WI38 (cell line): ENCODE data around the gene SPAG7.

Source experiments
- H3K4me3 ChIP-seq: 2 replicates; pipeline ENCODE4 v1.5.1; 2011; ENCODE audit warnings: low read depth, mild to moderate bottlenecking, control low read depth, low read length
- CTCF ChIP-seq: IDR thresholded peaks from 2 replicates; pipeline ENCODE4 v1.5.1; 2012; ENCODE audit warnings: low read depth, mild to moderate bottlenecking, control low read depth, low read length

SPAG7 gene

GRCh38 chr17:4939796-4940554, 27.6 kb downstream of the SPAG7 start, which contains the start of the genes RNF167 and SLC25A11:
Gene RNF167 (plus strand): TSS chr17:4940268. CDS start chr17:4940910, 642 bp downstream.
Gene SLC25A11 (minus strand): TSS chr17:4940046. CDS start chr17:4939910, 136 bp downstream.
- H3K4me3 ChIP-seq, result peak within 1 kb of the TSS; percentile 93
- TF ChIP-seq CTCF, result no peak

- TF ChIP-seq CTCF, result no peak
- peak overlapping the region; percentile 93 for H3K4me3 ChIP-seq
Measured at GRCh38 chr17:4939546-4939795, 28.1 kb downstream of the SPAG7 start.

GRCh38 chr17:4938688-4939545, 28.7 kb downstream of the SPAG7 start:
- no peak for TF ChIP-seq CTCF
- peak overlapping the region; percentile 93 for H3K4me3 ChIP-seq

GRCh38 chr17:4938069-4938491, 29.5 kb downstream of the SPAG7 start:
- H3K4me3 ChIP-seq, result no peak overlapping the region

GRCh38 chr17:4937553-4937952, 30.1 kb downstream of the SPAG7 start:
- TF ChIP-seq CTCF, result no peak
- H3K4me3 ChIP-seq, result no peak overlapping the region

More at GRCh38 chr17:4938069-4938491, 29.5 kb downstream of the SPAG7 start:
- TF ChIP-seq CTCF, result no peak

- H3K4me3 ChIP-seq, result no peak overlapping the region
- TF ChIP-seq CTCF, result no peak
Measured at GRCh38 chr17:4936436-4936835, 31.2 kb downstream of the SPAG7 start.

- no peak overlapping the region for H3K4me3 ChIP-seq
- no peak for TF ChIP-seq CTCF
Measured at GRCh38 chr17:4935650-4936049, 32.0 kb downstream of the SPAG7 start.
